HK-2 (cell line): Measurements from ENCODE around the gene ECPAS.
"Not testable (repeated sequence)": the region's sequence is repeated elsewhere in the genome, so short reads cannot be mapped to it uniquely, and the experiment has no call there.

Source experiments
- DNase-seq: peaks from one replicate; pipeline ENCODE4 v3.0.0-alpha.2; 2018; ENCODE audit not compliant: unreplicated experiment

The ECPAS gene

GRCh38 chr9:111350556-111350955, 133.6 kb downstream of the ECPAS start:
- DNase-seq = no peak

GRCh38 chr9:111349766-111350165, 134.4 kb downstream of the ECPAS start:
- DNase-seq = no peak

GRCh38 chr9:111348821-111349271, 135.3 kb downstream of the ECPAS start:
- no peak for DNase-seq

- not testable (repeated sequence) for DNase-seq
These were observed 149.8 kb downstream of the ECPAS start for GRCh38 chr9:111334318-111334863.

- no peak for DNase-seq
These were observed 154.1 kb downstream of the ECPAS start, which contains the start of gene OR2K2 for GRCh38 chr9:111330124-111330523. OR2K2 (minus strand) TSS chr9:111330224; CDS start chr9:111328433, 1,791 bp downstream.

GRCh38 chr9:111320631-111321030, 163.6 kb downstream of the ECPAS start:
- no peak for DNase-seq

- no peak for DNase-seq
These were observed 167.4 kb downstream of the ECPAS start for GRCh38 chr9:111316796-111317195.
